ENCODE results near the gene PICALM.

PICALM gene

GRCh38 chr11:86039094-86039493, 29.8 kb downstream of the PICALM start:
- no peak for TF ChIP-seq CTCF (IDR thresholded peaks at IDR 0.05; ENCODE audit: insufficient read depth, low read length, missing control alignments)
- H3K4me3 ChIP-seq (ENCODE audit: low read depth, low read length): no peak overlapping the region
- ChIA-PET POLR2A (no interaction called here), CTCF (interaction anchor here (0.9 to 1.6 kb wide), 2 partner anchors 19 to 29 kb away, joined by 3 read pairs; no protein-coding TSS in a partner anchor)
- DNase-seq (ENCODE audit: low read depth, low spot score): no peak

GRCh38 chr11:86037743-86038142, 31.1 kb downstream of the PICALM start:
- no peak for DNase-seq (ENCODE audit: low read depth, low spot score)
- POLR2A ChIA-PET: no interaction called here
- TF ChIP-seq CTCF (IDR thresholded peaks at IDR 0.05; ENCODE audit: insufficient read depth, low read length, missing control alignments): no peak
- H3K4me3 ChIP-seq (ENCODE audit: low read depth, low read length): no peak overlapping the region
- CTCF ChIA-PET: no interaction called here

- ChIA-PET CTCF (interaction anchor here (1.1 kb wide), 1 partner anchor 157 kb away, joined by 4 read pairs; no protein-coding TSS in a partner anchor), POLR2A (no interaction called here)
- no peak for TF ChIP-seq CTCF (IDR thresholded peaks at IDR 0.05; ENCODE audit: insufficient read depth, low read length, missing control alignments)
- no peak overlapping the region for H3K4me3 ChIP-seq (ENCODE audit: low read depth, low read length)
- DNase-seq (ENCODE audit: low read depth, low spot score): no peak
These were observed 33.0 kb downstream of the PICALM start for GRCh38 chr11:86035920-86036319.

GRCh38 chr11:86035164-86035563, 33.7 kb downstream of the PICALM start:
- no peak for TF ChIP-seq CTCF (IDR thresholded peaks at IDR 0.05; ENCODE audit: insufficient read depth, low read length, missing control alignments)
- POLR2A ChIA-PET: no interaction called here
- no peak overlapping the region for H3K4me3 ChIP-seq (ENCODE audit: low read depth, low read length)
- no peak for DNase-seq (ENCODE audit: low read depth, low spot score)
- CTCF ChIA-PET: interaction anchor here (0.8 to 1.8 kb wide), 3 partner anchors 166 to 194 kb away, joined by 3 to 4 read pairs (median 3); no protein-coding TSS in a partner anchor

GRCh38 chr11:86034710-86035109, 34.2 kb downstream of the PICALM start:
- no peak for DNase-seq (ENCODE audit: low read depth, low spot score)
- ChIA-PET CTCF (interaction anchor here (0.8 to 3.5 kb wide), 4 partner anchors 159 to 194 kb away, joined by 3 to 16 read pairs (median 4); no protein-coding TSS in a partner anchor), POLR2A (no interaction called here)
- TF ChIP-seq CTCF (IDR thresholded peaks at IDR 0.05; ENCODE audit: insufficient read depth, low read length, missing control alignments): no peak
- no peak overlapping the region for H3K4me3 ChIP-seq (ENCODE audit: low read depth, low read length)

- DNase-seq (ENCODE audit: low read depth, low spot score): no peak
- TF ChIP-seq CTCF (IDR thresholded peaks at IDR 0.05; ENCODE audit: insufficient read depth, low read length, missing control alignments): no peak
- no peak overlapping the region for H3K4me3 ChIP-seq (ENCODE audit: low read depth, low read length)
- POLR2A ChIA-PET: no interaction called here
- CTCF ChIA-PET: interaction anchor here (2.2 to 8.2 kb wide), 2 partner anchors 21 to 172 kb away, joined by 7 to 50 read pairs; no protein-coding TSS in a partner anchor
These were observed 47.5 kb downstream of the PICALM start for GRCh38 chr11:86021377-86021776.

Data from AG04449 (cell line).